Endothelial cell of umbilical vein (primary cell): ENCODE results near the gene EBPL.

Experiments
- EZH2 ChIP-seq: IDR thresholded peaks from 2 replicates; pipeline ENCODE4 v1.6.1; 2012; ENCODE audit warnings: borderline replicate concordance, low read depth, mild to moderate bottlenecking, moderate library complexity, low read length, inconsistent platforms; ENCODE audit not compliant: severe bottlenecking
- POLR2A ChIP-seq: IDR thresholded peaks from 2 replicates; pipeline ENCODE4 v1.6.1; 2012; ENCODE audit warnings: low read depth, mild to moderate bottlenecking, control low read depth, low read length
- POLR2AphosphoS5 ChIP-seq: IDR thresholded peaks from 2 replicates; pipeline ENCODE4 v1.6.1; 2012; ENCODE audit warnings: low read depth, mild to moderate bottlenecking, control low read depth, low read length, moderate library complexity; ENCODE audit not compliant: insufficient read depth
- TF ChIP-seq, protein P1 (sequence below), 2 donors: IDR thresholded peaks; 1 replicate in 1 of 2; 2 replicates in 1 of 2; pipeline ENCODE4 v1.5.1; 2011; ENCODE audit warnings: low read length in 2 of 2, mild to moderate bottlenecking in 2 of 2, moderate library complexity in 2 of 2, control low read depth in 1 of 2, inconsistent platforms in 1 of 2, low read depth in 1 of 2; ENCODE audit not compliant: insufficient read depth in 1 of 2; ENCODE audit errors: extremely low read depth in 1 of 2

DNA sequence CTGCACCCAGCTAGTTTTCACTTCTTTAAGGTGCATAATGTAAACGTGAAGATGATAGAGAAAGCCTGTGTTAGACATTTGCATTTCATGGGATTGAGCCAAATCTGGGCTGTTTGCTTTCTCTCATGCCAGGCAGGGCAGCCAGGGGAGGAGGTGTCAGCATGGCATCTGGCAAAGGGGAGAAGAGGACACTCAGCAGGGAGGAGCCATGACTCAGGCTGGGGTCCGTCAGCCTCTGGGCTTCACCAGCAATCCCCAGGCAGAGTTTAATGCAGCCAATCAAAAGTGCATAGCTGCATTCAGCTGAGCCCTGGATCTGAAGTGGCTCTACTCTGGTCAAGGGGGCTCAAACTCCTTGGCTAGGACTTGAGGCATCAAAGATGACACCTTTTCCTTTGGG lies 23.5 kb downstream of the EBPL start:
- TF ChIP-seq POLR2A (no peak), POLR2AphosphoS5 (no peak), EZH2 (no peak)
- TF ChIP-seq, protein P1, sequence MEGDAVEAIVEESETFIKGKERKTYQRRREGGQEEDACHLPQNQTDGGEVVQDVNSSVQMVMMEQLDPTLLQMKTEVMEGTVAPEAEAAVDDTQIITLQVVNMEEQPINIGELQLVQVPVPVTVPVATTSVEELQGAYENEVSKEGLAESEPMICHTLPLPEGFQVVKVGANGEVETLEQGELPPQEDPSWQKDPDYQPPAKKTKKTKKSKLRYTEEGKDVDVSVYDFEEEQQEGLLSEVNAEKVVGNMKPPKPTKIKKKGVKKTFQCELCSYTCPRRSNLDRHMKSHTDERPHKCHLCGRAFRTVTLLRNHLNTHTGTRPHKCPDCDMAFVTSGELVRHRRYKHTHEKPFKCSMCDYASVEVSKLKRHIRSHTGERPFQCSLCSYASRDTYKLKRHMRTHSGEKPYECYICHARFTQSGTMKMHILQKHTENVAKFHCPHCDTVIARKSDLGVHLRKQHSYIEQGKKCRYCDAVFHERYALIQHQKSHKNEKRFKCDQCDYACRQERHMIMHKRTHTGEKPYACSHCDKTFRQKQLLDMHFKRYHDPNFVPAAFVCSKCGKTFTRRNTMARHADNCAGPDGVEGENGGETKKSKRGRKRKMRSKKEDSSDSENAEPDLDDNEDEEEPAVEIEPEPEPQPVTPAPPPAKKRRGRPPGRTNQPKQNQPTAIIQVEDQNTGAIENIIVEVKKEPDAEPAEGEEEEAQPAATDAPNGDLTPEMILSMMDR (IDR thresholded peaks at IDR 0.05; ENCODE audit: extremely low read depth in 1 of 2, insufficient read depth in 1 of 2, low read depth in 1 of 2, low read length in 2 of 2) = no peak
